GM19351 (cell line): ENCODE results near the gene CALU.
A peak's percentile ranks its signal among the peaks of the same experiment; 100 is the strongest.

Experiments
- ATAC-seq: cut with Tn5 transposase; IDR thresholded peaks from one replicate; pipeline ENCODE4 v1.9.1; 2021; ENCODE audit warnings: mild to moderate bottlenecking, moderate library complexity; ENCODE audit not compliant: unreplicated experiment

The CALU gene

DNA sequence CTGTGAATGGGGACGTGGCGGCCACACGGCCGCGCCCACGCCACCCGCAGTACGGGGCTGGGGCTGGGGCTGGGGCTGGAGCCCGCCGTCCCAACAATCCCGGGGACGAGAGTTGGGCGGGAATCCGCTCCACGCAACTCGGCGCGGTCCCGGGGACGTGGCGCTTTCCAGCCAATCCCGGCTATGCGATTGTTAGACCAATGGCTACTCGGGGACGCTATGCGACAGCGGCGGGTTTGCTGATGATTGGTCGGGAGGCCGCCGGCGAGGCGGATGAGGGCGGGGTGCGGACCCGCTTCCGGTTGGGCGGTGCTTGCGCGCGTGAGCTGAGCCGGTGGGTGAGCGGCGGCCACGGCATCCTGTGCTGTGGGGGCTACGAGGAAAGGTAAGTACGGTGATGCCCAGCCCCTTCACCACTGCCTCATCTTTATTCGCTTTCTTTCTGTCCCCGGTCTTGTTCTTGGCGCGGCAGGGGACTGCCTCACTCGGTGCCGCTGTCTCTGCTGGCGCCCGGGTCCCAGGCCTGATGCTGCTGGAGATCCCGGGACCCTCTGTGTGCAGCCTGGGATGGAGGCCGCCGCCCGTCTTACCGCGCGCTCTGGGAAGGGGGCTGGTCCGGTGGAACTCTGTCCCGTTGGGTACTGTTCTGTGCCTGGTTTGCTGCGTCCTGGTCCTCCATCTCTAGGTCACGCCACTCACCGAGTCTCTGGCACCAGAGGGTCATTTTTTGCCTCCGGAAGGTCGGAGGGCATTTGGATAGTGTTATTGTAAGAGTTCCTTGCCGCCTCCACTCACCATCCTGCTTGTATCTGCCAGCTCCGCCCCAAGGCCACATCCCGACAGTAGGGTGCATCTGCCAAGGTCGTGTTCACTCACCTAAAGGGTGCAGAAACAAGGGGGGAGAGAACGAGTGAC, at the start of gene CALU:
Gene CALU, plus strand, starts transcription at position 312 of the 915 bp plus-strand sequence. CDS start 9,225 bp downstream, outside the sequence.
- peak; percentile 98 for ATAC-seq

DNA sequence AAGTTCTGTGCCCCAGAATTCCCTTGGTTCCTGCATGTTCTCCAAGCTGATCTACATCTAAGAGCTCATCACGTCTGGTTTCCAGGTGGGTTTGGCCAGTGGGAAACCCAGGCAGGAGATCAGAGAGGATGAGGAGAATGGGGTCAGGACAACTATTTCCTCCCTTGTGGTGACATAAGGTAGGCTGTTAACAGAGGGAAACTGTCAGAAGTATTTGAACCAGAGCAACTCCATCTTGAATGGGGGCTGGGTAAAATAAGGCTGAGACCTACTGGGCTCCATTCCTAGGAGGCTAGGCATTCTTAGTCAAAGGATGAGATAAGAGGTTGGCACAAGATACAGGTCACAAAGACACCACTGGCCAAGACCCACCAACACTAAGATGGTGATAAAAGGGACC, 47.9 kb upstream of the CALU start:
- ATAC-seq, result no peak

DNA sequence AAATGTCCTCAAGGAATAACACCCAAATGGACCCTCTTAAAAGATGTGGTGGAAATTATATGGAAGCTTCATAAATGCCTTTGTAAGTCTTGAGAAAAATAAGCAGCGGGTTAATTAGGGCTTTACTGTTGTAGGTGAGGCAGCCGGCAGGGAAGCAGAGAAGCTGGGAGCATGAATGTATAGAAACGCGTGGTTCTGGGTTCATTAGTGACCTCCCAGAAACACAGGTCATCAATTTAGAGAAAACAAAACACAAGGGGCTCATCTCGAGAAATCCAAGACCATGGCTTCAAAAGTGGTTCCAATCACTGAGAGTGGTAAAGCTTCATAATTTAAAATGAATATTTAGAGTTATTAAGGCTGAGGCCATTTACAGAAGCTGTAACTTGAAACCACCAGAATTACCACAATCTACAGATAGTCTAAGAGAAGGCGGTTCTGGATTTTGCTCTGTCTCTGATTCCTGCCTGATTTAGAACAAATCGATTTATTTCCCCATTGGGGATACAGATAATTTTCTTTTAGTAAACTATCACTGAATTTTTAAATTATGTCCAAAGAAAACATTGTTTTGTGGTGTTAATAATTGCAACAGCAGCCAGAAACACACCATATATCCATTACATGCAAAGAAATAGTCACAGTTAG, 46.4 kb upstream of the CALU start:
- ATAC-seq, result no peak

DNA sequence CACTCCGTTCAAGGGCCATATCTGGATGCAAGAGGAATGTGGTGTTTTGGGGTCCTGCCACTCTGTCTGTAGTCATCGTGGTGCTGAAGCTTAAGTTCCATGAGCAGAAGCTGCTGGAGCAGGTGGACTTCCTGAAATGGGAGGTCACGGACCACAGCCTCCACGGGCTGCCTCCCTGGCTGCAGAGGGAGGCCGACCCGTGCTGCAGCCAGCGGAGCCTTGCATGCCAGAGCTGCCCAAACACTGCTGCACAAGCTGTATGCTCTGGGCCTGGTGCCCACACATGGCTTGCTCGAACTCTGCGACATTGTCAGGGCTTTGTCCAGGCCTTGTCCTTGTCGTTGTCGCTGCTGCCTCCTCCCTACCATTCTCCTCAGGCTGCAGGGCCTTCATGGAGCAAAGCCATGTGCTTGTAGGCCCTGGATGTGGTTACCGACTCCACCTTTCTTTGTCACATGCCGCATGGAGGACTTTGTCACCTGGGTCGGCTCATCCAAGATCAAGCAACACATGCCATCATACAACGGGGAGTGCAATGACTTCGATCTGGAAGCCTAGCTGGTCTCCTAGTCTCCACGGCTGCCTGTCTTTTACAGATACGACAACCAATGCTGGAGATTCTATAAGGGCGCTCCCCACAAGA, 45.7 kb upstream of the CALU start:
- no peak for ATAC-seq

DNA sequence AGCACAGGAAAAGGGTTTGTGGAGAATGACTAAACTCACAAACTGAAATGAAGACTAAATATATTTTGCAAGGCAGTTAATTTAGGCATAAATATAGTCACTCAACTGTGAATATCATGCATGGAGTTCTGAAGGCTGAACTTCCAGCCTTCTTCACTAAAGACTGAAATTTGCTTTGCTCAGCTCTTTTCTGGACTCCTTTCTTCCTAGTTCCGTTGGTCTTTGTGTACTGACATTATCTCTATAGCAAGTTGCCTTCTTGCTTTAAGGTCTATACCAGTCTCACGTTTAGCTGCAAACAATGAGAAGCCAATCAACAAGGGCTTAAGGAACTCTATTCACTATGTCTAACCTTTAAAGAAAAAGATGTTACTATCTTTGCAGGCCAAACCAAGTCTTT, 44.4 kb upstream of the CALU start:
- ATAC-seq, result no peak

DNA sequence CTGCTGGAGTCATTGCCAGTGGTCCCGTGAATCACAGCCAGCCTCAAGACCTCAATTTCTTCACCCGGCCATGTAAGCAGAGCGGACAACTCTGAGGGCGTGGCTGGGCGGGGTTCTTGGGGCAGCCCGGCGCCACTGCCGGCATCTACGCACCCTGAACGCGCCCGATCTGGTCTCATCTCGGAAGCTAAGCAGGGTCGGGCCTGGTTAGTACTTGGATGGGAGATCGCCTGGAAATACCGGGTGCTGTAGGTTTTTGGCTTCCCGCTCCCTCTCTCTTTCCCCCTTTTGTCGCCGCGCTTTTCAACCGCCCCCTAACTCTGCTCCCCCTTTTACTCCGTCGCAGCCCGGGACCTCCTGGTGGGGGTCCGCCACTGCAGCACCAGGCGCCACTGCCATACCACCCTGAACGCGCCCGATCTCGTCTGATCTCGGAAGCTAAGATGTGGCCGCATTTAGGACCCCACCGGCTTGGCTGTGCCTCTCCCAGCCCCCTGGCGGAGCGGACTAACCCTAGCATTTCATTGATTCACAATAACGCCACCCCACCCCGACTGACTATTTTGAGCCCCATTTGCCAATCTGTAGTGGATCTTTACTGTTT, 41.8 kb upstream of the CALU start:
- ATAC-seq, result no peak

DNA sequence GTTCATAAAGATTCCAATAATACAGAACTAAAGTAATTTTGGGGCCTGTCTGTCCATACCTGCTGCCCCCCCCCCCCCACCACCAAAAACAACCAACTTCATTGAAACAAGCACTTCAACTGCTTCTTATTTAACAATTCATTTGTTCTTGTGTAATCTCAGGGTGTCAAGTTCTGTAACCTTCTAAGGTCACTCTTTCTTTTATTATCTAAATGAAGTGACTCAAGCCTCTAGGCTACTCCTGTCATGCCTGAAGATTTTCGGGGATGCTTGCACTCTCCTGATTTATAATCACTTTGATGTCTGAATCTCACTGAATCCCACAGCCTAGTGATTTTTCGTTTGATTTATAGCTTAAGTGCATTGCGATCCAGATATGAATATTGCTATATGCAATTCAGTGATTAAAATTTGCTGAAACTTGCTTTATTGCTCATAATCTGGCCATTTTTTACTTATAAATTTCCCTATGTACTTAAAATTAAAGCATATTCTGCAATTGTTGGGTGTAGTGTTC, 39.9 kb upstream of the CALU start:
- ATAC-seq, result no peak

DNA sequence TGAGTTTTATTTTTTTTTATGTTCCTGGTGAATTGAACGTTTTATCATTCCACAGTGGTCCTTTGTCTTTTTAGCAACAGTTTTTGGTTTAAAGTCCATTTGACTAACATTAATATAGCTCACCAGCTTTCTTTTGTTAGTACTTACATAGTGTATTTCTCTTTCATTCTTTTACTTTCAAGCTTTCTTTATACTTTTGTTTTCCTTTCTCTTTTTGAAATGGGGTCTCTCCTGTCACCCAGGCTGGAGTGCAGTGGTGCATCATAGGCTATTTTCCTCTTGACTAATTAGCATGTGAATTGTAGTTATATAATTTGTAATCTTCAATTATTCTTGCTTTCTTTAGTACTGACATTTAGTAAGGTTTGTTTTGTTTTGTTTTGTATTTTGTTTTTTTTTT, 39.3 kb upstream of the CALU start:
- ATAC-seq, result no peak

DNA sequence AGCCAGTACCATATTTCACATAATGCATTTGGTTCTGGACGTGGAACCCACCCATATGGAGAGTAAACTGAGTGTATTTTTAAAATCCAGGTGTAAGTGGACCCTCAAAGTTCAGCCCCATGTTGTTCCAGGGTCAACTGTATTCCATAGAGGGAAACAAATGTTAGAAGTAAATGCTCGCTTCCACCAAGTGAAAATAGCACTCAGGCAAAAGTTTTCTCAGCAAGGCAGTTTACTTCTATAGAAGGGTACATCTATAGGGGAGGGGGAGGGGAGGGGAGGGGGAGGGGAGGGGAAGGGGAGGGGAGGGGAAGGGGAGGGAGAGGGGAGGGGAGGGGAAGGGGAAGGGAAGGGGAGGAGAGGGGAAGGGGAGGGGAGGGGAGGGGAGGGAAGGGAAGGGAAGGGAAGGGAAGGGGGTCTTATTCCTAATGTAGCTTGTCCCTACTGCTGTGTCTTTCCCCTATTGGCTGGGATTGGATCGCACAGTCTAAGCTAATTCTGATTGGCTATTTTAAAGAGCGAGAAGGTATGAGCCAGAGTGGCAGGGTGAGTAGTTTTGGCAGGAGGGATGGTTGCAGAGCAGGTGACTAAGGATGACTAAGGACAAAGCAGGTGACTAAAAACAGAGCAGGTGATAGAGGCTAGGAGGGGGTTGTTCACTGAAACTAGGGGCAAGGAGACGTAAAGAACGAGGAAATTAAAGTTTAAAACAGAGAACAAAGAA, 37.9 kb upstream of the CALU start:
- no peak for ATAC-seq

DNA sequence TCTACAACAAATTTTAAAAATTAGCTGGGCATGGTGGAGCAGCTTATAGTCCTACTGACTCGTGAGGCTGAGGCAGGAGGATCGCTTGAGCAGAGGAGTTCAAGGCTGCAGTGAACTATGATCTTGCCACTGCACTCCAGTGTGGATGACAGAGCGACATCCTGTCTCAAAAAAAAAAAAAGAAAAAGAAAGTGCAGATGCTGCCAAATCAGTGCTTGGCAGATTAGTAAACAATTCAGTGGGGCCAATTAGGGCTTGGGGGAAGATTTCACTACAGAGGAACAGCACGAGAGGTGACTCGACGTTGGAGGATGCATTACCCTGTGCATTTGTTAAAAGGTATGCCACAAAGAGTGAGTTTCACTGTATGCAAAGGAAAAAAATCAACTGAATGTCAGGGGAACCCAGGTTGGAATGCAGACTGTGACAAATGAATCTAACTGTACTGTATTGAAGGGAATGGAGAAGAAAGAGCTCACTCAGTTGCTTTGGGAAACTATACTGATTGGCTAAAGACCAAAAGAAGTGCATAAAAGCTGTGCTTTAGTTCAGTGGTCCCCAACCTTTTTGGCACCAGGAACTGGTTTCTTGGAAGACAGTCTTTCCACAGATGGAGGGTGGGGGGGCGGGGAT, 35.4 kb upstream of the CALU start:
- no peak for ATAC-seq

DNA sequence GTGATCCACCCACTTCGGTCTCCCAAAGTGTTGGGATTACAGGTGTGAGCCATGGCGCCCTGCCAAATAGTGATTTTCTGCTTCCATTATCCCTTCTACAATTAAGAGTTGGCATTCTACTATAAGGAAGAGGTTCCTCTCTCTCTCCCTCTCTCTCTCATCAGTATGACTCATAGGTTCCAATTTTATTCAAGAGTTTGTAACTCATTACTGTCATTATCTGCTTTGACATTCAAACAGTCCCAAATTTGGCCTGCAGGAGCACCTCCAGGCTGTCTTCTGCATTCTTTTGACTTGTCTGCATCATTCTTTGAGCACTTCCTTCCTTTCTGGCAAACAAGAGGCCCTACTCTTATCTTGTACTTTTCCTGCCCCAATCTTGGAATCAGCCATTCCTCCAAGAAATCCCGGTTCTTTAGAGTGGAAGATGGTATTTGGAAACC, 33.2 kb upstream of the CALU start:
- ATAC-seq, result no peak

DNA sequence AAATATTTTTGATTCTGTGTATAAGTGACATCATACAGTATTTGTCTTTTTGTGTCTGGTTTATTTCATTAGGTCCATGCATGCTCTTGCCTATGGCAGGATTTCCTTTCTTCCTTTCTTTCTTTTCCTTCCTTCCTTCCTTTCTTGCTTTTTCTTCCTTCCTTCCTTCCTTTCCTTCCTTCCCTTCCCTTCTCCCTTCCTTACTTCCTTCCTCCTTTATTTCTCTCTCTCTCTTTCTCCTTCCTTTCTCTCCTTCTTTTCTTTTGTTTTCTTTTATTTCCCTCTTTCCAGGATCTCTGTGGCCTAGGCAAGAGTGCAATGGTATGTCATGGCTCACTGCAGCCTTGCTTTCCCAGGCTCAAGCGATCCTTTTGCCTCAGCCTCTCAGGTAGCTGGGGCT, 31.4 kb upstream of the CALU start:
- no peak for ATAC-seq

DNA sequence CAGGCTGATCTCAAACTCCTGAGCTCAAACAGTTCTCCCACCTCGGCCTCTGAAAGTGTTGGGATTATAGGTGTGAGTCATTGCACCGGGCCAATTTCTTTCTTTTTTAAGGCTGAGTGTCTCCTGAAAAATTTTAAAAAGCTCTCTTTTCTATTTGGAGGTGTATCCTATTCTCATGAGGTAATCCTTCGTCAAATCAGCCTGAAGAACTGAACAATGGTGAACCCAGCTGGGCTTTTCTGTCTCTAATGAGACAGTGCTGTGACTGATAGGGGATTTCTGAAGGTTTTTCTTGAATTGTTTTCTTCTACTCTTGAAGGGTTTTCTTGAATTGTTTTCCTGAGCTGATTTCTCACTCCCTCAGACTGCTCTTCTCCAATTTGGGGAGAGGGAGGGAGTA, 30.9 kb upstream of the CALU start:
- ATAC-seq, result no peak

DNA sequence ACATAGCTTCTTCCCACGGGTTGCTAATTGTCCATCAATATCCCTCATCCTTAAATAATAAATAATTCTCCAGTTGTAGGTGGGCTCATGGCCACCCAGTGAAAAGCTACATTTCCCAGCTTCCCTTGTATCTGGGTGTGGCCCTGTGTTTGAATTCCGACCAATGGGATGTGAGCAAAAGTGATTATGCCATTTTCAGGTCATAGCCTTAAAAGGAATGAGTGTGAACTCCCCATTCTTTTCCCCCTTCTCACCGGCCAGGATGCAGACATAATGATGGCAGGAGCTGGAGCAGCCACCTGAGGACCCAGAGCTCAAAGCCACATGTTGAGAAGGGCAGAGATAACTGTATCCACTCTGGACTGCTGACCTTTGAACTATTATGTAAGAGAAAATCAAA, 30.3 kb upstream of the CALU start:
- no peak for ATAC-seq

DNA sequence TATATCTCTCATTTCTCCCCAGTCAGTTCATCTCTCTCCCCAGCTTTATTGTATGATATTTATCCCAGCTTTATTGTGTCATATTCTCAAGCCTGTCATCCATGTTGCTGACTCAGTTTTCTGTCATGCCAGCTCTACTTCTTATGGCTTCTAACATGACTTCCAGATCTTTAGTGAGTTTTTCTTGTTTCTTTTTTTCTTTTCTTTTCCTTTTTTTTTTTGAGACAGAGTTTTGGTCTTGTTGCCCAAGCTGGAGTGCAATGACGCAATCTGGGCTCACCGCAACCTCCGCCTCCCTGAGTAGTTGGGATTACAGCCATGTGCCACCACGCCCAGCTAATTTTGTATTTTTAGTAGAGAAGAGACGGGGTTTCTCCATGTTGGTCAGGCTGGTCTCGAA, 28.7 kb upstream of the CALU start:
- ATAC-seq, result no peak

DNA sequence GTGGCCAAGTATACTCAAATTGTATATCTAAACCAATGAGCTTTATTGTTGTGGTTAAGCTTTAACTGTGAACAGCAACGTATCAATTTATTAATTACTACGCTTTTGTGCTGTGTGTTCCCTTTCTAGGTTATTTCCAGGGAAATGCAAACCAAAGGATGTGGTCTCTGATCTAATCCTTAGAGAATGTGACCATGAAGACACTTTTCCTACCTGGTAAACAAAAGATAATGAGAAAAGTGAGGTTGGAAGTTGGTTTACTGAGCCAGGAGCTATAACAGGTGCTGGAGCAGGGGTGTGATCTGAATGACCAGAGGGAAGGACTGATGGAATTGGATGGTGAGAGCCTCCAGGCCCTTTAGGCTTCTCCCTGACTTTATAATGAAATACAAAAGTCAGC, 25.4 kb upstream of the CALU start:
- ATAC-seq, result no peak

DNA sequence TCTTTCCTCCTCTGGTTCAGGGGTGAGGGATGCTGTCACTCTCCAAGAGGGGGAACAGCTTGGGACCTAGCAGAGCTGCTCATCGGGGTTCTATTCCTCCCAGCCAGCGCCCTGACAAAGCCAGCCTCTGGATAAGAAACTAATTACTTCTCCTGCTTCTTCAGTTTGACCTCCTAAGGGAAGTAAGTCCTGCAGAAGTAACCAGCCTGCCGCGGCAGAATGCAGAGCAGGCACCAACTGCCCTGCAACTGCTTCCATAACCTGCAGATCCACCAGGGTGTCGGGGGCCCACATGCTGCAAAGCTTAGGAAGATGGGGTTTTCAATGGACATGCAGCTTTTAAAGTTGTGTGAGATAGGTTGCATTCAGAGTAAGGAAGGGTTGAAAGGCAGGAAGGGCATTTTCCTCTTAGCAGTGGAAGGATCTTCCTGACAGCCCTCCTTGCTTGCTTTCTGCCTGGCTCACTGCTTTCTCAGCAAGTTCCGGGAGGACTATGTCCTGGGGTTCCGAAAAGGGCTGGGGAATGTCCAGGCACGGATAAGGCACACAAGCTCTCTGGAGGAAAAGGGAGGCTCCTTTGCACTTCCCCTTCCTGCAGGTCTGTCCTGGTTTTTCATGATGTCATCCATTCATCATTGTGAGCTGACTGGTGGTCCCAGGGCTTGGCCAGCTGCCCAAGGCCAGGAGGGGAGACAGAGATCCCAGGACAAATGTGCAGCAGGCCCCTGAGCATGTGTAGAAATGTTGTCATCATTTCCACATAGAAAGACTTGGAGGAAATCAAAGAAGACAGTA, 24.3 kb upstream of the CALU start:
- no peak for ATAC-seq

DNA sequence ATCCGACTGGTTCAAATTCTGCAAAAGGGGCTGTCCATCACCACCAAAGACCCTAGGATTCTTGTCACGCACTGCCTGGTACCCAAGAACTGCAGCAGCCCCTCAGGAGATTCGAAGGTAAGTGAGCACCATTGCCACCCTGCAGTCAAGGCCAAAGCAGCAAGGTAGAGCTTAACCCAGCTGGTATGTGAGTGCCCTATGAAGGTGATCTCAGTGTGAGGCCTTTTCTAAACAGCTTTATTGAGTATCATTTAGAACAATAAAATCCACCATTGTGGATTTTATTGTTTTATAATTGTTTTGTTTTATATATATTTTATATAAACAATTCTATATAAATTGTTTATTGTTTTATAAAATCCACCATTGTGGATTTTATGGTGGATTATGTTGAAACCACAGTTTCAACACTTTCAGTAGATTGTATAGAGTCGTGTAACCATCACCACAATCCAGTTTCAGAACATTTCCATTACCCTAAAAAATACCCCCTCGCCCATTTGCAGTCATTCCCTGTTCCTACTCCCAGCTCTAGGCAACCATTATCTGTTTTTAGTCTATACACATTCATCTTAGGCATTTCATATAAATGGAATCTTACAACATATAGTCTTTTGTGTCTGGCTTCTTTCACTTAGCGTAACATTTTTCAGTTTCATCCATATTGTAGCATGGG, 20.1 kb upstream of the CALU start:
- no peak for ATAC-seq

DNA sequence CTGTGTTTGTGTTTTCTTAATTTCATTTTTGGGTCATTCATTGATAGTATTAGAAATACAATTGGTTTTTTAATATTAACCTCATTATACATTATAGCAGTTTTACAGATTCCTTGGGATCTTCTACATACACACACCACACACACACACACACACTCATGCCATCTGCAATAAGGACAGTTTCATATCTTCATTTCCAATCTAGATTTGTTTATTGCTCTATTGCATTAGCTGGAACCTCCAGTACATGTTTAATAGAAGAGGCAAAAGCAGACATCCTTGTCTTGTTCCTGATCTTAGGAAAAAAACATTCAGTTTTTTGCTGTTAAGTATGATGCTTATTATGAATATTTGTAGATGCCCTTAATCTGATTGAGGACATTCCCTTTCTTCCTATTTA, 17.8 kb upstream of the CALU start:
- ATAC-seq, result no peak
